ENCODE results near the gene TMED6. TPM values are rescaled to one million over a fixed set of nuclear protein-coding genes. Genes with fewer than 3 reads are reported as not detected.

The TMED6 gene
- total RNA-seq, 2 donors from 2014 or later, result not detected

- no peak overlapping the region for H3K27ac ChIP-seq
- DNase-seq (ENCODE audit: low spot score), result no peak
- no peak overlapping the region for H3K4me3 ChIP-seq
- no peak for TF ChIP-seq CTCF (IDR thresholded peaks at IDR 0.05)
- no peaks in the 10 kb centered on the region for H3K9me3 ChIP-seq
- H3K27me3 ChIP-seq, result no peaks in the 10 kb centered on the region
- peaks cover 8% of the 10 kb centered on the region for H3K36me3 ChIP-seq
- no peaks in the 10 kb centered on the region for H3K4me1 ChIP-seq
These were observed 951 bp downstream of the TMED6 start for GRCh38 chr16:69350536-69351133.

GRCh38 chr16:69349536-69349935, 2.0 kb downstream of the TMED6 start:
- Histone ChIP-seq H3K36me3 (peaks cover 5% of the 10 kb centered on the region), H3K9me3 (no peaks in the 10 kb centered on the region), H3K4me3 (no peak overlapping the region), H3K27me3 (no peaks in the 10 kb centered on the region), H3K27ac (no peak overlapping the region), H3K4me1 (no peaks in the 10 kb centered on the region)
- TF ChIP-seq CTCF (IDR thresholded peaks at IDR 0.05), result no peak
- no peak for DNase-seq (ENCODE audit: low spot score)

GRCh38 chr16:69348222-69348621, 3.4 kb downstream of the TMED6 start:
- H3K4me3 ChIP-seq, result no peak overlapping the region
- no peak for TF ChIP-seq CTCF (IDR thresholded peaks at IDR 0.05)
- H3K27ac ChIP-seq, result no peak overlapping the region
- DNase-seq (ENCODE audit: low spot score), result no peak
- H3K9me3 ChIP-seq, result no peaks in the 10 kb centered on the region
- no peaks in the 10 kb centered on the region for H3K27me3 ChIP-seq
- H3K4me1 ChIP-seq, result no peaks in the 10 kb centered on the region
- peaks cover 5% of the 10 kb centered on the region for H3K36me3 ChIP-seq

- H3K36me3 ChIP-seq, result peaks cover 2% of the 10 kb centered on the region
- H3K9me3 ChIP-seq, result no peaks in the 10 kb centered on the region
- TF ChIP-seq CTCF (IDR thresholded peaks at IDR 0.05), result no peak
- no peak overlapping the region for H3K4me3 ChIP-seq
- H3K27ac ChIP-seq, result no peak overlapping the region
- no peaks in the 10 kb centered on the region for H3K27me3 ChIP-seq
- DNase-seq (ENCODE audit: low spot score), result no peak
- no peaks in the 10 kb centered on the region for H3K4me1 ChIP-seq
These were observed 4.9 kb downstream of the TMED6 start for GRCh38 chr16:69346683-69347082.

- H3K4me3 ChIP-seq, result no peak overlapping the region
- peaks cover 8% of the 10 kb centered on the region for H3K36me3 ChIP-seq
- no peak for DNase-seq (ENCODE audit: low spot score)
- H3K27ac ChIP-seq, result no peak overlapping the region
- no peaks in the 10 kb centered on the region for H3K4me1 ChIP-seq
- H3K9me3 ChIP-seq, result no peaks in the 10 kb centered on the region
- no peaks in the 10 kb centered on the region for H3K27me3 ChIP-seq
- TF ChIP-seq CTCF (IDR thresholded peaks at IDR 0.05), result no peak
These were observed 5.7 kb downstream of the TMED6 start for GRCh38 chr16:69345923-69346322.

GRCh38 chr16:69344171-69344570, 7.4 kb downstream of the TMED6 start:
- no peak for DNase-seq (ENCODE audit: low spot score)
- Histone ChIP-seq H3K27me3 (no peaks in the 10 kb centered on the region), H3K4me3 (no peak overlapping the region), H3K9me3 (no peaks in the 10 kb centered on the region), H3K27ac (no peak overlapping the region), H3K4me1 (peaks cover 0 to 11% of the 10 kb centered on the region in 2 donors), H3K36me3 (peaks cover 8% of the 10 kb centered on the region)
- no peak for TF ChIP-seq CTCF (IDR thresholded peaks at IDR 0.05)
